ENCODE measurements around the gene MMP15.

Gene MMP15

GRCh38 chr16:58020628-58021521, 4.7 kb upstream of the MMP15 start:
- DNase-seq (ENCODE audit: insufficient read length, low spot score): no peak
- no peak for FAIRE-seq
- TF ChIP-seq, protein P1, sequence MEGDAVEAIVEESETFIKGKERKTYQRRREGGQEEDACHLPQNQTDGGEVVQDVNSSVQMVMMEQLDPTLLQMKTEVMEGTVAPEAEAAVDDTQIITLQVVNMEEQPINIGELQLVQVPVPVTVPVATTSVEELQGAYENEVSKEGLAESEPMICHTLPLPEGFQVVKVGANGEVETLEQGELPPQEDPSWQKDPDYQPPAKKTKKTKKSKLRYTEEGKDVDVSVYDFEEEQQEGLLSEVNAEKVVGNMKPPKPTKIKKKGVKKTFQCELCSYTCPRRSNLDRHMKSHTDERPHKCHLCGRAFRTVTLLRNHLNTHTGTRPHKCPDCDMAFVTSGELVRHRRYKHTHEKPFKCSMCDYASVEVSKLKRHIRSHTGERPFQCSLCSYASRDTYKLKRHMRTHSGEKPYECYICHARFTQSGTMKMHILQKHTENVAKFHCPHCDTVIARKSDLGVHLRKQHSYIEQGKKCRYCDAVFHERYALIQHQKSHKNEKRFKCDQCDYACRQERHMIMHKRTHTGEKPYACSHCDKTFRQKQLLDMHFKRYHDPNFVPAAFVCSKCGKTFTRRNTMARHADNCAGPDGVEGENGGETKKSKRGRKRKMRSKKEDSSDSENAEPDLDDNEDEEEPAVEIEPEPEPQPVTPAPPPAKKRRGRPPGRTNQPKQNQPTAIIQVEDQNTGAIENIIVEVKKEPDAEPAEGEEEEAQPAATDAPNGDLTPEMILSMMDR (IDR thresholded peaks at IDR 0.05; ENCODE audit: insufficient read depth, missing control alignments): peak; percentile 85

GRCh38 chr16:58021661-58022551, 3.6 kb upstream of the MMP15 start:
- DNase-seq (ENCODE audit: insufficient read length, low spot score) (no peak), FAIRE-seq (no peak)
- TF ChIP-seq, protein P1 (IDR thresholded peaks at IDR 0.05; ENCODE audit: insufficient read depth, missing control alignments): no peak

- FAIRE-seq: no peak
- TF ChIP-seq, protein P1 (IDR thresholded peaks at IDR 0.05; ENCODE audit: insufficient read depth, missing control alignments): no peak
- no peak for DNase-seq (ENCODE audit: insufficient read length, low spot score)
Observed at GRCh38 chr16:58022601-58023371, 2.8 kb upstream of the MMP15 start.

- no peak for FAIRE-seq
- no peak for DNase-seq (ENCODE audit: insufficient read length, low spot score)
- TF ChIP-seq, protein P1 (IDR thresholded peaks at IDR 0.05; ENCODE audit: insufficient read depth, missing control alignments): no peak
Observed at GRCh38 chr16:58024486-58025350, 836 bp upstream of the MMP15 start.

DNA sequence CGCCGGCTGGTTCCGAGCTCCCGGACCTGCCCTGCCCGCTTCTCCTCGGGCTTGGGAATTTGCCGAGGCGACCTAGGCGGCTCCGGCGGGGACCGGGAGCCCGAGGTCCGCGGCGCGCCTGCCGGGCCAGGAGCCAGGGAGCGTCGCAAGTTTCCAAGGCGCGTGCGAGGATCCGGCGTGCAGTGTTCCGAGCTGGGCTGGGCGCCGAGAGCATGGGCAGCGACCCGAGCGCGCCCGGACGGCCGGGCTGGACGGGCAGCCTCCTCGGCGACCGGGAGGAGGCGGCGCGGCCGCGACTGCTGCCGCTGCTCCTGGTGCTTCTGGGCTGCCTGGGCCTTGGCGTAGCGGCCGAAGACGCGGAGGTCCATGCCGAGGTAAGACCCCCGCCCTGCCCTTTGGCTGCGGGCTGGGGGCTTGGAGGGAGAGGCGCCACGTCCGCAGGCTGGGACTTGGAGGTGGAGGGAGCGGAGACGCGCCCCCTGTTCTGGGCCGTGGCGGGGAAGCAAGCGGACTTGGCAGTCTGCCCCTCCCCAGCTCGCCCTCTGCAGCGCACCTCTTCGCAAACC, 668 bp downstream of the MMP15 start:
- TF ChIP-seq, protein P1 (IDR thresholded peaks at IDR 0.05; ENCODE audit: insufficient read depth, missing control alignments): no peak
- DNase-seq (ENCODE audit: insufficient read length, low spot score) (no peak), FAIRE-seq (no peak)

- TF ChIP-seq, protein P1 (IDR thresholded peaks at IDR 0.05; ENCODE audit: insufficient read depth, missing control alignments): no peak
- no peak for DNase-seq (ENCODE audit: insufficient read length, low spot score)
- no peak for FAIRE-seq
Observed at GRCh38 chr16:58026705-58027160, 1.2 kb downstream of the MMP15 start.
